NCI-H748 treated with DMSO at 0.1 percent for 48 hours (cell line): ENCODE data around the gene ICAM1.
"Not testable (repeated sequence)": the region's sequence is repeated elsewhere in the genome, so short reads cannot be mapped to it uniquely, and the experiment has no call there.

Source experiments
- DNase-seq: peaks from one replicate; lab custom pipeline; 2025; lab: John Stamatoyannopoulos, UW

The ICAM1 gene

GRCh38 chr19:10270616-10271394 is at the start of gene ICAM1:
Gene ICAM1 (plus strand): TSS chr19:10271120. CDS start chr19:10271160, 40 bp downstream.
- peak; percentile 3 for DNase-seq

GRCh38 chr19:10222201-10222890 is 48.6 kb upstream of the ICAM1 start:
- DNase-seq: no peak

- DNase-seq: no peak
Observed at GRCh38 chr19:10223488-10224213, 47.3 kb upstream of the ICAM1 start.

GRCh38 chr19:10224337-10224736 is 46.6 kb upstream of the ICAM1 start:
- no peak for DNase-seq

GRCh38 chr19:10226021-10226375 is 44.9 kb upstream of the ICAM1 start:
- DNase-seq: no peak

GRCh38 chr19:10226376-10227025 is 44.4 kb upstream of the ICAM1 start:
- DNase-seq: no peak

- DNase-seq: no peak
Observed at GRCh38 chr19:10227026-10227971, 43.6 kb upstream of the ICAM1 start.

- DNase-seq: no peak
Observed at GRCh38 chr19:10228393-10228792, 42.5 kb upstream of the ICAM1 start.

GRCh38 chr19:10228920-10229319 is 42.0 kb upstream of the ICAM1 start:
- DNase-seq: no peak

GRCh38 chr19:10230173-10230860 is 40.6 kb upstream of the ICAM1 start:
- DNase-seq: no peak

- peak; percentile 43 for DNase-seq
Observed at GRCh38 chr19:10230861-10231611, 39.9 kb upstream of the ICAM1 start, which contains the start of gene S1PR2. Gene S1PR2 (minus strand): TSS chr19:10231331. CDS start chr19:10224905, 6,426 bp downstream.

GRCh38 chr19:10231612-10232228 is 39.2 kb upstream of the ICAM1 start:
- DNase-seq: no peak

GRCh38 chr19:10233946-10234345 is 37.0 kb upstream of the ICAM1 start:
- no peak for DNase-seq

GRCh38 chr19:10235003-10235402 is 35.9 kb upstream of the ICAM1 start:
- DNase-seq: no peak

- DNase-seq: not testable (repeated sequence)
Observed at GRCh38 chr19:10235409-10235808, 35.5 kb upstream of the ICAM1 start.

- no peak for DNase-seq
Observed at GRCh38 chr19:10237702-10238101, 33.2 kb upstream of the ICAM1 start.

GRCh38 chr19:10238172-10238783 is 32.6 kb upstream of the ICAM1 start:
- peak; percentile 58 for DNase-seq

- not testable (repeated sequence) for DNase-seq
Observed at GRCh38 chr19:10241826-10242449, 29.0 kb upstream of the ICAM1 start.
